Stimulated activated CD4-positive, alpha-beta T cell treated with anti-CD3 and anti-CD28 coated beads, Interleukin-2, amount 100 ng/mL, for 48 hours (primary cell): ENCODE measurements around the gene CDX1.
"Not testable (repeated sequence)": the region's sequence is repeated elsewhere in the genome, so short reads cannot be mapped to it uniquely, and the experiment has no call there.

Source experiments
- DNase-seq, 2 donors: peaks; one replicate each; pipeline ENCODE4 v3.0.0-alpha.2; 2020

Gene CDX1

GRCh38 chr5:150210644-150211043 is 44.1 kb downstream of the CDX1 start:
- no peak for DNase-seq

- no peak for DNase-seq
Measured at GRCh38 chr5:150211156-150212030, 44.8 kb downstream of the CDX1 start.

- no peak for DNase-seq
Measured at GRCh38 chr5:150213530-150213929, 47.0 kb downstream of the CDX1 start.

- DNase-seq = no peak
Measured at GRCh38 chr5:150214289-150214688, 47.7 kb downstream of the CDX1 start.

GRCh38 chr5:150215979-150216944 is 49.7 kb downstream of the CDX1 start:
- DNase-seq = no peak

GRCh38 chr5:150217038-150217437 is 50.5 kb downstream of the CDX1 start:
- no peak for DNase-seq

GRCh38 chr5:150217873-150218692 is 51.5 kb downstream of the CDX1 start:
- DNase-seq = peak; percentile 82 to 83

- DNase-seq = no peak
Measured at GRCh38 chr5:150218693-150219035, 52.1 kb downstream of the CDX1 start.

- DNase-seq = no peak
Measured at GRCh38 chr5:150219142-150219541, 52.6 kb downstream of the CDX1 start.

GRCh38 chr5:150219861-150220260 is 53.3 kb downstream of the CDX1 start:
- DNase-seq = no peak

GRCh38 chr5:150221471-150221870 is 54.9 kb downstream of the CDX1 start:
- DNase-seq = no peak

GRCh38 chr5:150222906-150223305 is 56.3 kb downstream of the CDX1 start:
- DNase-seq = no peak

- DNase-seq = no peak
Measured at GRCh38 chr5:150223474-150223873, 56.9 kb downstream of the CDX1 start.

GRCh38 chr5:150224483-150225027 is 58.0 kb downstream of the CDX1 start:
- no peak for DNase-seq

- DNase-seq = no peak
Measured at GRCh38 chr5:150227036-150227435, 60.5 kb downstream of the CDX1 start.

- no peak for DNase-seq
Measured at GRCh38 chr5:150227606-150228273, 61.2 kb downstream of the CDX1 start.

- no peak for DNase-seq
Measured at GRCh38 chr5:150229571-150229970, 63.0 kb downstream of the CDX1 start.

GRCh38 chr5:150230842-150231241 is 64.3 kb downstream of the CDX1 start:
- no peak for DNase-seq

- not testable (repeated sequence) for DNase-seq
Measured at GRCh38 chr5:150233706-150234105, 67.1 kb downstream of the CDX1 start.
